ENCODE results near the gene RNF41.

DNA sequence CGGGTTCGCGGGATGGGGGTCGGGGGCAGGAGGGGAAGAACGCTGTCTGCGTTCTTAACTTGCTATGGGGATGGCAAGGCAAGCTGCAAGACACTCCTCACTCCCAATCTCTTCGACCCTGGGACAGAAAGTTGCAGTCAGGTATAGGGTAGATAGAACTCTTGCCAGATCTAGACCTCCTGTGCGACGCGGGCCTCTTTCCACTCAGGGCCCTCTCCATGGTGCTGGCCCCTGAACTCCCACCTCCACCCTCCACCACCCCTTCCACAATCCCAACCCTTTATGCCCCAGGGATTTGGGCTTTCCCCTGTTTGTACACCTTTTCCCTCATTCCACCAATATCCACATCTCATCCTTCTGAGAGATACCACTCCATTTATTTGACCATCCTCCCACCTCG, 3.2 kb upstream of the RNF41 start:
- TF ChIP-seq, protein P1, sequence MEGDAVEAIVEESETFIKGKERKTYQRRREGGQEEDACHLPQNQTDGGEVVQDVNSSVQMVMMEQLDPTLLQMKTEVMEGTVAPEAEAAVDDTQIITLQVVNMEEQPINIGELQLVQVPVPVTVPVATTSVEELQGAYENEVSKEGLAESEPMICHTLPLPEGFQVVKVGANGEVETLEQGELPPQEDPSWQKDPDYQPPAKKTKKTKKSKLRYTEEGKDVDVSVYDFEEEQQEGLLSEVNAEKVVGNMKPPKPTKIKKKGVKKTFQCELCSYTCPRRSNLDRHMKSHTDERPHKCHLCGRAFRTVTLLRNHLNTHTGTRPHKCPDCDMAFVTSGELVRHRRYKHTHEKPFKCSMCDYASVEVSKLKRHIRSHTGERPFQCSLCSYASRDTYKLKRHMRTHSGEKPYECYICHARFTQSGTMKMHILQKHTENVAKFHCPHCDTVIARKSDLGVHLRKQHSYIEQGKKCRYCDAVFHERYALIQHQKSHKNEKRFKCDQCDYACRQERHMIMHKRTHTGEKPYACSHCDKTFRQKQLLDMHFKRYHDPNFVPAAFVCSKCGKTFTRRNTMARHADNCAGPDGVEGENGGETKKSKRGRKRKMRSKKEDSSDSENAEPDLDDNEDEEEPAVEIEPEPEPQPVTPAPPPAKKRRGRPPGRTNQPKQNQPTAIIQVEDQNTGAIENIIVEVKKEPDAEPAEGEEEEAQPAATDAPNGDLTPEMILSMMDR (IDR thresholded peaks at IDR 0.05), result no peak
- TF ChIP-seq POLR2A (IDR thresholded peaks at IDR 0.05) (no peak), POLR2AphosphoS5 (IDR thresholded peaks at IDR 0.05; ENCODE audit: insufficient read depth in 1 of 2, low read depth in 1 of 2) (no peak)

All from vagina (tissue), 2 donors.